ENCODE measurements around the gene SNAP23.
"Not testable (repeated sequence)": the region's sequence is repeated elsewhere in the genome, so short reads cannot be mapped to it uniquely, and the experiment has no call there.

The SNAP23 gene

DNA sequence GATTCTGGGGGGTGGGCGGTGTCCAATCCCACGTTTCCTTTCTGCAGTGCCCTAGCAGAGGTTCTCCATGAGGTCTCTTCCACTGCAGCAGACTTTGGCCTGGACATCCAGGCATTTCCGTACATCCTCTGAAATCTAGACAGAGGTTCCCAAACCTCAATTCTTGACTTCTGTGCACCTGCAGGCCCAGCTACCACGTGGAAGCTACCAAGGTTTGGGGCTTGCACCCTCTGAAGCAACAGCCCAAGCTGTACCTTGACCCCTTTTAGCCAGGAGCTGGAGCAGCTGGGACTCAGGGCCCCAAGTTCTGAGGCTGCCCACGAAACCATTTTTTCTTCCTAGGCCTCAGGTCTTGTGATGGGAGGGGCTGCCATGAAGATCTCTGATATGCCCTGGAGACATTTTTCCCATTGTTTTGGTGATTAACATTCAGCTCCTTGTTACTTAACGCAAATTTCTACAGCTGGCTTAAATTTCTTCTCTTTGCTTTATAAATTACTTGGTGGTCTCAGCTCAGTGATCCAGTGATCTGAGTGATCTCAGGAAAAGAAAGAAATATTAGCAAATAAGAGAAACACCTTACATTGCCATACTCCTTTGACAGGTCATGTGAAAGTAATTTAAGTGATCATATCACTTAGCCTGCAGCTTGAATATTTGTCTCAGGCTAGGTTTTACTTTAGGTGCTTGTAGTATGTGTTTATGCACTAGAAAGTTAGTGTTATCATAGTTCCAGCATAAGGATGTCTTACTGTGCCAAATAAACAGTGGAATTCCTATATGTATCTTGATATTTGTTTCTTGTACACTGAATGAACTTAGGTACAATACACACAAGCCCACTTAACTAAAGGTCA is 3.0 kb downstream of the SNAP23 start:
- DNase-seq, result no peak

DNA sequence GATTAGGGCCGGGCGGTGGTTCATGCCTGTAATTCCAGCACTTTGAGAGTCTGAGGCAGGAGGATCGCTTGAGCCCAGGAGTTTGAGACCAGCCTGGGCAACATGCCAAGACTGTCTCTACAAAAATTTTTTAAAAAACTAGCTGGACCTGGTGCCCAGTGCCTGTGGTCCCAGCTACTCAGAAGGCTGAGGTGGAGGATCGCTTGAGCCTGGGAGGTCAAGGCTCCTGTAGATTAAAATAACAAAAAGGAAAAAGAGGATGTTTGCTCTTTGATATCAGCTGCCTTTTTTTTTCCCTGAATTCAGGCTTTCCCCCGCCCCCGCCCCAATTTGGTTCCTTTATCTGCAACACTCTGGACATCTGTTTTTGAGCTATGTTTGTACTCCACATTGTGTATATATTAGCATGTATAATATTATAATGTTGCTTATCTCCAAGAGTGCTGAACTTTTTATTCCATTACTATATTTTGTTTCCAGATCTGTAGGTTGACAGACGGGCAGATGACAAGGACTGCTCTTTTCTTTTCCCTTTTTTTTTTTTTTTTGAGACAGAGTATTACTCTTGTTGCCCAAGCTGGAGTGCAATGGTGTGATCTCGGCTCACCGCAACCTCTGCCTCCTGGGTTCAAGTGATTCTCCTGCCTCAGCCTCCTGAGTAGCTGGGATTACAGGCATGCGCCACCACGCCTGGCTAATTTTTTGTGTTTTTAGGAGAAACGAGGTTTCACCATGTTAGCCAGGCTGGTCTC is 4.6 kb downstream of the SNAP23 start:
- no peak for DNase-seq

GRCh38 chr15:42502477-42502876 is 7.0 kb downstream of the SNAP23 start:
- DNase-seq, result no peak

- no peak for DNase-seq
Measured at GRCh38 chr15:42503825-42504224, 8.4 kb downstream of the SNAP23 start.

- DNase-seq, result no peak
Measured at GRCh38 chr15:42504631-42505030, 9.2 kb downstream of the SNAP23 start.

DNA sequence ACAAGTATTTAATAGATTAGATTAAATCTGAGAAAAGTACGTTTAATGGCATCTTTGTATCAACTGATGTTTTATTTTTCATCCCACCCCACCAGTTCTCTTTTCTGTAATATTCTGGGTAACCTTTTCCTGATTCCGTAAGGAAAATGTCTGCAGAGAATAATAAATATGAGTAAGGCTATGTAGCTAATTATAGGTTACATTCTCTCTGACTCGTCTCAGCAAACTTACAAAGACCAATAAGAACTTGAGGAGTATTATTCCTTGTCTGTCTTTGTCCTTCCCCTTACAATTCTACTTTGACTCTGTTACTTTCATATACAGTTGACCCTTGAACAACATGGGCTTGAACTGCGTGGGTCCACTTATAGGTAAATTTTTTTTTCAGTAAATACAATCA is 12.1 kb downstream of the SNAP23 start:
- no peak for DNase-seq

DNA sequence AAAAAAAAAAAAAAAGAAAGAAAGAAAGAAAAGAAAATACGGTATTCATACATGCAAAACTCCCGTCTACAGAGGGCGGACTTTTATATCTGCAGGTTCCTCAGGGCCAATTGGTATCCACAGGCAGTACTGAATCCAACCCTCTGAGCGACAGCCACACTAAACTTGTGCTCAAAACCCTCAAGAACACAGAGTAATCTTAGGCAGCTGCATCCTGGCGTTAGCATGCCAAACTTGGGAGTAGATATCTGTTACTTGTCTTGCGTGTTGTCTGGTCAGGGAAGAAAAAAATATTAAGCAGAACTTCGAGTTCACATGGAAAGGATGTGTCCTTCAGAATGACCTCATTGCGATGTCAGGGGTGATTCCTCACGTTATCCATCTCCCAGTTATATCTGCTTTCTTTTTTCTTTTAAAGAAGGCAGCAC is 12.8 kb downstream of the SNAP23 start:
- no peak for DNase-seq

DNA sequence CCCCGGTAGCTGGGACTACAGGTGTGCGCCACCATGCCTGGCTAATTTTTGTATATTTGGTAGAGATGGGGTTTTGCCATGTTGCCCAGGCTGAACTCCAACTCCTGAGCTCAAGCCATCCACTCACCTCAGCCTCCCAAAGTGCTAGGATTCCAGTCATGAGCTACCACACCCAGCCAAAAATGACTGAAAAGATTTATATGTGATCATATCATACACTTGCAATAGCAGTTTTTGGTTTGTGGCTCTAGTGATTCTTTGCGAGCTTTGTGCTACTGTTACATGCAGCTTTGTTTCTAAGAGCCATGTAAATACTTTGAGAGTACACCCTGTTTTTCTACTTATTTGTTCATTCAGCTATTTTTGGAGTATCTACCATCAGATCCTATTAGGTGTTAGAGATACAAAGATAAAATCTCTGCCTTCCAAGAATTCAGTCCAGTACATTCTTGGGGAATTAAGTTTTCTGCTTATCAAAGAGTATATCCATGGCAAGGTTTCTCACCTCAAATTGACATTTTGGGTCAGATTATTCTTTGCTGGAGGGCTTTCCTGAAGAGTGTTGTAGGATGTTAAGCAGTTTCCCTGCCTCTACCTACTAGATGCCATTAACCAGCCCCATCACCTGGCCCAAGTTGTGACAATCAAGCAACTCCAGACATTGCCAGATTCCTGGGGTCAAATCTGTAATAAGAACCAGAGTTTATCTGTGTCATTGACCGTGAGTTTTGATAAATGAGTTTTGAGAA is 15.0 kb downstream of the SNAP23 start:
- no peak for DNase-seq

GRCh38 chr15:42511007-42511391 is 15.6 kb downstream of the SNAP23 start:
- DNase-seq, result no peak

DNA sequence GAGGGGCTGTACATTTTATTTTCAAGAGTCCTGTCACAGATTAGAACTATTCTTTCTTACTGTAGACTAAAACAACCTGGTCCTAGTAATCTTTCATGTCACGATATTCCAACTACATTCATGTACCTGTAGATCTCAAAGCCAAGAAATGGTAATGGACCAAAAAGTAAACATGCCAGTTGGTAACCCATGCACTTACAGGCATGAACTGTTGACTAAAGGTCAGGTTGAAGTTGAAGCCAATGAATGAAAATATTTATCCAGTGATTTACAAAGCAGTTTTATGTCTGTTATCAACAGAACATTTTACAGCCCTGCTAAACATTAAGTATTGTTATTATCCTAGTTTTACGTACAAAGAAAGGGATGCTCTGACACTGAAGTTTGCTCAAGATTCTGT is 27.9 kb downstream of the SNAP23 start:
- no peak for DNase-seq

GRCh38 chr15:42528970-42529369 is 33.5 kb downstream of the SNAP23 start:
- DNase-seq, result no peak

- no peak for DNase-seq
Measured at GRCh38 chr15:42533246-42533645, 37.8 kb downstream of the SNAP23 start.

GRCh38 chr15:42544853-42545629 is 49.6 kb downstream of the SNAP23 start:
- DNase-seq, result no peak

- DNase-seq, result no peak
Measured at GRCh38 chr15:42547918-42548248, 52.4 kb downstream of the SNAP23 start.

GRCh38 chr15:42548249-42549031 is 53.0 kb downstream of the SNAP23 start, which contains the start of the genes HAUS2 and LRRC57:
HAUS2 (plus strand) TSS chr15:42548838; CDS start chr15:42548873, 35 bp downstream.
LRRC57 (minus strand) TSS chr15:42548793; CDS start chr15:42548434, 359 bp downstream.
- DNase-seq, result peak; percentile 59

- peak; percentile 39 for DNase-seq
Measured at GRCh38 chr15:42549032-42549491, 53.6 kb downstream of the SNAP23 start.

DNA sequence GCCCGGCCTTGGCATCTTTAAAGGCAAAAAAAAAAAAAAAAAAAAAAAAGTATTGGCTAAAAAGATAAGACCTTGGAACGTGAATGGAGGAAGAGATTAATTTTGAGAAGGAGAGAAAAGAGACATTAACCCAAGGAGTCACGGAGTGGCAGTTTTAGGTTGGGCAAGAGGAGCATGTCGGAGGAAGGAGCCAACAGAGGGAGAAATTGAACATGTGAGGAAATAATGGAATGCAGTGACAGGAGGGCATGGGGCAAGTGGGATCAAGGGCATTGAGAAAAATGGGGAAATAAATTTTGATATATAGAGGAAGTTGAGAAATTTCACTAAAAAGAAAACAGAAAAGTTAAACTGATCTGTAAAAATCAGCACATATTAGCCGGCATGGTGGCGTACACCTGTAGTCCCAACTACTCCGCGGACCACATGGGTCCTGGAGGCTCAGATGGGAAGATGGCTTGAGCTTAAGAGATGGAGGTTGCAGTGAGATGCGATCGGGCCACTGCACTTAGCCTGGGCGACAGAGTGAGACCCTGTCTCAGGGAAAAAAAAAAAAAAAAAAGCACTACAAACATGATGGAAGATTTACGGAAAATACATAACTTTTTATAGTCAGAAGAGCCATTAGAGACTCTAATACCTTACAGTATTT is 54.4 kb downstream of the SNAP23 start:
- no peak for DNase-seq

GRCh38 chr15:42553554-42553953 is 58.1 kb downstream of the SNAP23 start:
- no peak for DNase-seq

- not testable (repeated sequence) for DNase-seq
Measured at GRCh38 chr15:42556550-42557207, 61.2 kb downstream of the SNAP23 start.

- no peak for DNase-seq
Measured at GRCh38 chr15:42558739-42559138, 63.3 kb downstream of the SNAP23 start.

All from NCI-H1105 treated with DMSO at 0.1 percent for 48 hours (cell line).